Uterus (tissue), 4 donors: ENCODE results near the gene ACADM. TPM values are rescaled to one million over a fixed set of nuclear protein-coding genes. Genes with fewer than 3 reads are reported as not detected.
"Not testable (repeated sequence)": the region's sequence is repeated elsewhere in the genome, so short reads cannot be mapped to it uniquely, and the experiment has no call there.

Experiments
- DNase-seq, 2 donors: peaks; one replicate each; pipeline ENCODE4 v3.0.0-alpha.2; 2019 to 2020
- H3K27ac ChIP-seq, 2 donors: fragments of 200-600 bp; sonication (generic); 1 replicate in 1 of 2; 2 replicates in 1 of 2; pipeline ENCODE4 v1.5.1; 2016 to 2018
- H3K27me3 ChIP-seq, 2 donors: fragments of 200-600 bp; sonication (generic); one replicate each; pipeline ENCODE4 v1.5.1; 2018 to 2019; ENCODE audit warnings: control low read depth in 1 of 2
- H3K36me3 ChIP-seq, 2 donors: fragments of 200-600 bp; sonication (generic); one replicate each; pipeline ENCODE4 v1.5.1; 2019; ENCODE audit warnings: control low read depth in 1 of 2
- H3K4me1 ChIP-seq, 2 donors: fragments of 200-600 bp; sonication (generic); one replicate each; pipeline ENCODE4 v1.5.1; 2018 to 2019; ENCODE audit warnings: control low read depth in 1 of 2
- H3K4me3 ChIP-seq, 2 donors: fragments of 200-600 bp; sonication (generic); 1 replicate in 1 of 2; 2 replicates in 1 of 2; pipeline ENCODE4 v1.5.1; 2018 to 2019; ENCODE audit warnings: mild to moderate bottlenecking in 1 of 2
- H3K9me3 ChIP-seq, 2 donors: fragments of 200-600 bp; sonication (generic); one replicate each; pipeline ENCODE4 v1.5.1; 2019; ENCODE audit warnings: control low read depth in 1 of 2
- POLR2A ChIP-seq, 2 donors: fragments of 450-650 bp; IDR thresholded peaks; one replicate each; pipeline ENCODE4 v1.6.1; 2016; ENCODE audit warnings: antibody characterized with exemption in 2 of 2, mild to moderate bottlenecking in 1 of 2, moderate library complexity in 1 of 2
- intact Hi-C: fragments of 100-400 bp; cut with DNase I; formaldehyde crosslinking; loops from one replicate; pipeline ENCODE4 v1.15.1; 2023; ENCODE audit warnings: low total_unique reads
- total RNA-seq, 4 donors: library from RNA; depleted of rRNA in 3 of 4; stranded (reverse); fragments of >200 nt in 3 of 4; gene quantifications; one replicate each; pipeline versions ENCODE4 v1.1.0 to v1.2.4, GENCODE V29; 2014 to 2023
- TF ChIP-seq, protein P1 (sequence below), 4 experiments: fragments of 200-600 bp in 2 of 4; fragments of 450-650 bp in 2 of 4; sonication (generic) in 2 of 4; IDR thresholded peaks; one replicate each; pipeline ENCODE4 v1.5.1; 2016 to 2019; ENCODE audit warnings: antibody characterized with exemption in 4 of 4, mild to moderate bottlenecking in 2 of 4, moderate library complexity in 1 of 4
- donor health status: DM: yes; HTN: yes; CAD: no.

Gene ACADM
- total RNA-seq, 4 donors from 2014 or later: 44.0 to 174 (median 65.4) TPM

DNA sequence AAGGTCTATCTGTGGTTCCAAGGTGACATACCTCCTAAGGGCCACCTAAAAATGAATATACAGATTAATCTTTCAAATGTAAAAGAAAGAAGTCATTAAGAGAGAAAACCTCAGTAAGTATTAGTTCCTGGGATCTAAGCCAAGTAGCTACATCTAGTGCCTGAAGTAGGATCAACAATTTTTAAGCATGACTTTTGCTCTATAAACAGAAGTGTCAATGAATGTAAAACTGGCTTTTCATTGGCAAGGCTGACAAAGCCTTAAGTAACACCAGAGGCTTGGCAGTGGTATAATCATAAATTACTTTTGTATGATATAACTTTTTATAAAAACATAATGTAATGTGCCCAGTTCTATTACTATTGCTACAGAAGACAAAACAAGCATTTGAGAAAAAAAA lies 12.2 kb upstream of the ACADM start:
- intact Hi-C loops: no loop called here

DNA sequence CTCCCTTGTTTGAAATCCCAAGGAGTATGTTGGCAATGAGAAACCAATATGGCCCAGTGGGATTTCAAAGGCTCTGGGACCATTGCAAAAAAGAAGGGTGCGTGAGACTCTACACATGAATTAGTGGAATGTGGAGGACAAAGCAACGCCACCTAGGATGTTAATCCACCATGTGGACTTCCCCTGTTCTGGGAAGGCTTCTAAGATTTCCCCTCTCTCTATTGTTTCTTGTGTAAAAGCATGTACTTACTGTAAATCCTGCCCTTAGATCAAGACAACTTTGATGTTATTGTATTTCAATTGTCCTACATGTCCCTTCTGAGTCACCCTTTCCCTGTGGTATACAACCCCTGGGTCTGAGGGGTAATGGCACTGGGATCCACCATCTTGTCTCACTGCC lies 4.7 kb upstream of the ACADM start:
- Histone ChIP-seq H3K4me3 (no peak overlapping the region), H3K9me3 (no peaks in the 10 kb centered on the region), H3K4me1 (no peaks in the 10 kb centered on the region), H3K27me3 (no peaks in the 10 kb centered on the region), H3K27ac (no peak overlapping the region), H3K36me3 (no peaks in the 10 kb centered on the region)
- no peak for DNase-seq
- TF ChIP-seq POLR2A (IDR thresholded peaks at IDR 0.05): no peak
- TF ChIP-seq, protein P1, sequence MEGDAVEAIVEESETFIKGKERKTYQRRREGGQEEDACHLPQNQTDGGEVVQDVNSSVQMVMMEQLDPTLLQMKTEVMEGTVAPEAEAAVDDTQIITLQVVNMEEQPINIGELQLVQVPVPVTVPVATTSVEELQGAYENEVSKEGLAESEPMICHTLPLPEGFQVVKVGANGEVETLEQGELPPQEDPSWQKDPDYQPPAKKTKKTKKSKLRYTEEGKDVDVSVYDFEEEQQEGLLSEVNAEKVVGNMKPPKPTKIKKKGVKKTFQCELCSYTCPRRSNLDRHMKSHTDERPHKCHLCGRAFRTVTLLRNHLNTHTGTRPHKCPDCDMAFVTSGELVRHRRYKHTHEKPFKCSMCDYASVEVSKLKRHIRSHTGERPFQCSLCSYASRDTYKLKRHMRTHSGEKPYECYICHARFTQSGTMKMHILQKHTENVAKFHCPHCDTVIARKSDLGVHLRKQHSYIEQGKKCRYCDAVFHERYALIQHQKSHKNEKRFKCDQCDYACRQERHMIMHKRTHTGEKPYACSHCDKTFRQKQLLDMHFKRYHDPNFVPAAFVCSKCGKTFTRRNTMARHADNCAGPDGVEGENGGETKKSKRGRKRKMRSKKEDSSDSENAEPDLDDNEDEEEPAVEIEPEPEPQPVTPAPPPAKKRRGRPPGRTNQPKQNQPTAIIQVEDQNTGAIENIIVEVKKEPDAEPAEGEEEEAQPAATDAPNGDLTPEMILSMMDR (IDR thresholded peaks at IDR 0.05): no peak
- intact Hi-C loops: no loop called here

More for the DNA sequence above, 12.2 kb upstream of the ACADM start:
- Histone ChIP-seq H3K27me3 (peaks cover 0 to 5% of the 10 kb centered on the region in 2 donors), H3K36me3 (no peaks in the 10 kb centered on the region), H3K4me3 (no peak overlapping the region), H3K9me3 (no peaks in the 10 kb centered on the region), H3K4me1 (no peaks in the 10 kb centered on the region), H3K27ac (no peak overlapping the region)
- no peak for DNase-seq
- TF ChIP-seq, protein P1 (IDR thresholded peaks at IDR 0.05): no peak
- no peak for TF ChIP-seq POLR2A (IDR thresholded peaks at IDR 0.05)

DNA sequence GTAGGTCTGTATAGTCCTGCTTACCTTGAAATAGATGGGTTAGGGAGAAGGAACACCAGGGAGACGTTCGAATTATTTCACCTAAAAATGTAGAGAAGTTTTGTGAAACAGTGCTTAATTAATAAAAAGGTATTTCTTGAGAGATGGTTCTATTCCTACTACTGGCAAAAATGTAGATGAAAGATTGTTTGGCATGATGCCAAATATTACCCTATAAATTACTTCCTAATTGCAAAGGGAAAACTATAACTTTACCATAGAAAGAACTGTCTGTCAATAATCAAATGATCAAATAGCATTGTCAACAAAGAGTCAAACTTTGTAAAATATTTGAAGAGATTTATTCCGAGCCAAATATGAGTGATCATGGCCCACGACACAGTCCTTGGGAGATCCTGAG lies 4.2 kb upstream of the ACADM start:
- Histone ChIP-seq H3K9me3 (no peaks in the 10 kb centered on the region), H3K27me3 (no peaks in the 10 kb centered on the region), H3K27ac (no peak overlapping the region), H3K4me1 (no peaks in the 10 kb centered on the region), H3K4me3 (no peak overlapping the region), H3K36me3 (no peaks in the 10 kb centered on the region)
- no peak for DNase-seq
- intact Hi-C loops: no loop called here
- TF ChIP-seq, protein P1 (IDR thresholded peaks at IDR 0.05): no peak
- TF ChIP-seq POLR2A (IDR thresholded peaks at IDR 0.05): no peak

DNA sequence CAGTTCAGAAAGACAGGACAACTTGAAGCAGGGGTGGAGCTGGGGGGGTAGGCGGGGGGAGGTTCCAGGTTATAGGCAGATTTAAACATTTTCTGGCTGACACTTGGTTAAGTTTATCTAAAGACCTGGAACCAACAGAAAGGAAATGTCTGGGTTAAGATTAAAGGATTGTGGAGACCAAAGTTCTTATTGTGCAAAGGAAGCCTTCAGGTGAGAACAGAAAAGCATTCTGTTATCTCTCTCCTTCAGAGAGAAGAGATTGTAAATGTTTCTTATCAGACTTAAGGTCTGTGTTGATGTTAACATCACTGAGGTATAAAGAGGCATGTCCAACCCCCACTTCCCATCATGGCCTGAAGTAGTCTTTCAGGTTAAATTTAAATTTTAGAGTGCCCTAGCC lies 3.7 kb upstream of the ACADM start:
- Histone ChIP-seq H3K27ac (no peak overlapping the region), H3K36me3 (no peaks in the 10 kb centered on the region), H3K4me3 (no peak overlapping the region), H3K9me3 (no peaks in the 10 kb centered on the region), H3K27me3 (no peaks in the 10 kb centered on the region), H3K4me1 (no peaks in the 10 kb centered on the region)
- DNase-seq: no peak
- intact Hi-C loops: no loop called here
- no peak for TF ChIP-seq POLR2A (IDR thresholded peaks at IDR 0.05)

DNA sequence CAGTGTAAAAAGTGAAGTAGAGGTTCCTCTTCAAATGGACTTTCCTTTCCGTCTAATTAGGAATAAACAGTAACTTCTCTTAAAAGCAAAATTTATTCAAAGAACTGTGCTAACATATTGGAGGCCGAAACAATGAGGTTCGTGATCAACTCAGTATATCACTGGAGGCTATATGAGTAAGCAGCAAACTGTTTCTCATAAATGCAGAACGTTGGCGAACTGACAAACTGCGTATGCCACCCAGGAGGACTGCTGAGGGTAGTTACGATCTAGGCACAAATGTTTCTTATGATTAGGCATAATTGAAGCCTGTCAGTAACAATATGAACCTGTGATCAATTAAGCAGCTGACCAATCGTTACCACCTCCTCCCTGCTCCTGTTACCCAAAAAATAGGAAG lies 2.3 kb upstream of the ACADM start:
- intact Hi-C loops, DNase-seq, H3K9me3 ChIP-seq, H3K27ac ChIP-seq, H3K36me3 ChIP-seq, H3K4me1 ChIP-seq, H3K27me3 ChIP-seq, H3K4me3 ChIP-seq: not testable (repeated sequence)

DNA sequence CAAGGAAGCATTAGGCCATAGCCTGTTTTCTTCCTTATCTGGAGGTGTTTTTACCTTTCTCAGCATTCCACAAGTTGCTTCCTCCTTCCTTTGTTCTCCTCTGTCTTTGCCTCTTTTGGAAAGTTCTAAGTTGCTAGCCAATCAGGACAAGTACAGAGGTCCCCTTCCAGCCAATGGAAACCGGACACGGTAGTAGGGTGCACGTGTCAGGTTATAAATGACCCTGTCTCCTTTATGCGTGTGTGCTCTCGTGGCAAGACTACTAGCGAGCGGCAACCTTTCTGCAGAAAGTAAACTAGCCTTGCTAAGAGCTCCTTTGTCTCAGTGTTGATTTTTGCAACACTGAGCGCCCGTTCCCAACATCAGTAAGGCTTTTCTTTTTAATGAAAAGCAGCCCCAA lies 1.5 kb upstream of the ACADM start:
- no peak overlapping the region for H3K27ac ChIP-seq

More for the DNA sequence above, 1.5 kb upstream of the ACADM start:
- intact Hi-C loops: no loop called here
- H3K4me3 ChIP-seq: no peak overlapping the region
- H3K9me3 ChIP-seq: no peaks in the 10 kb centered on the region
- H3K4me1 ChIP-seq: peaks cover 0 to 4% of the 10 kb centered on the region in 2 donors
- no peaks in the 10 kb centered on the region for H3K27me3 ChIP-seq
- H3K36me3 ChIP-seq: no peaks in the 10 kb centered on the region
- DNase-seq: no peak
- no peak for TF ChIP-seq POLR2A (IDR thresholded peaks at IDR 0.05)
- TF ChIP-seq, protein P1 (IDR thresholded peaks at IDR 0.05): no peak
